Stimulated activated CD8-positive, alpha-beta memory T cell treated with anti-CD3 and anti-CD28 coated beads, Interleukin-7, amount 100 ng/mL, for 1 hour (primary cell): ENCODE measurements around the gene CYP4F3.
A peak's percentile ranks its signal among the peaks of the same experiment; 100 is the strongest.
"Not testable (repeated sequence)": the region's sequence is repeated elsewhere in the genome, so short reads cannot be mapped to it uniquely, and the experiment has no call there.

ENCODE experiments used
- DNase-seq, 2 donors: peaks; one replicate each; pipeline ENCODE4 v3.0.0-alpha.2; 2020; ENCODE audit warnings: low read depth in 2 of 2

Gene CYP4F3

GRCh38 chr19:15640294-15640903, at the start of gene CYP4F3:
Gene CYP4F3 (plus strand): TSS chr19:15640897. CDS start chr19:15641416, 519 bp downstream.
- no peak for DNase-seq

GRCh38 chr19:15591796-15592195, 48.9 kb upstream of the CYP4F3 start:
- no peak for DNase-seq

- not testable (repeated sequence) for DNase-seq
Observed at GRCh38 chr19:15592506-15592905, 48.2 kb upstream of the CYP4F3 start.

GRCh38 chr19:15593766-15594165, 46.9 kb upstream of the CYP4F3 start:
- DNase-seq, result not testable (repeated sequence)

GRCh38 chr19:15595069-15595468, 45.6 kb upstream of the CYP4F3 start:
- no peak for DNase-seq

- not testable (repeated sequence) for DNase-seq
Observed at GRCh38 chr19:15607978-15608925, 32.4 kb upstream of the CYP4F3 start.

- DNase-seq, result no peak
Observed at GRCh38 chr19:15609261-15609660, 31.4 kb upstream of the CYP4F3 start.

GRCh38 chr19:15612342-15612741, 28.4 kb upstream of the CYP4F3 start:
- no peak for DNase-seq

GRCh38 chr19:15613338-15613737, 27.4 kb upstream of the CYP4F3 start:
- DNase-seq, result no peak

GRCh38 chr19:15614507-15615379, 26.0 kb upstream of the CYP4F3 start, which contains the start of gene CYP4F8:
Gene CYP4F8 (plus strand): TSS chr19:15615218. CDS start chr19:15615617, 399 bp downstream.
- DNase-seq, result no peak

- DNase-seq, result no peak
Observed at GRCh38 chr19:15615526-15615925, 25.2 kb upstream of the CYP4F3 start.

- DNase-seq, result no peak
Observed at GRCh38 chr19:15616183-15616582, 24.5 kb upstream of the CYP4F3 start.

- DNase-seq, result no peak
Observed at GRCh38 chr19:15616627-15617270, 23.9 kb upstream of the CYP4F3 start.

GRCh38 chr19:15618321-15618720, 22.4 kb upstream of the CYP4F3 start:
- no peak for DNase-seq

GRCh38 chr19:15621801-15622200, 18.9 kb upstream of the CYP4F3 start:
- no peak for DNase-seq

GRCh38 chr19:15622991-15623390, 17.7 kb upstream of the CYP4F3 start:
- DNase-seq, result no peak

GRCh38 chr19:15623711-15624318, 16.9 kb upstream of the CYP4F3 start:
- DNase-seq, result no peak

GRCh38 chr19:15628236-15629002, 12.3 kb upstream of the CYP4F3 start:
- no peak for DNase-seq

- peak; percentile 84 to 88 for DNase-seq
Observed at GRCh38 chr19:15629003-15629880, 11.5 kb upstream of the CYP4F3 start.
